Lung (tissue), 12 donors: ENCODE data around the gene TENM3. TPM values are rescaled to one million over a fixed set of nuclear protein-coding genes. Genes with fewer than 3 reads are reported as not detected.

ENCODE experiments used
- ATAC-seq: fragments of 200-7000 bp; cut with Tn5 transposase; one replicate; pipeline ENCODE4 v1.9.1; 2020; ENCODE audit warnings: moderate number of reproducible peaks; ENCODE audit not compliant: insufficient read depth, low FRiP score
- DNase-seq, 3 donors: peaks; one replicate each; pipeline ENCODE4 v3.0.0-alpha.2; 2013 to 2017
- H3K27ac ChIP-seq, 2 donors: one replicate each; pipeline ENCODE4 v1.5.1; 2013; ENCODE audit warnings: mild to moderate bottlenecking in 2 of 2, moderate library complexity in 2 of 2, control low read depth in 1 of 2, inconsistent platforms in 1 of 2, low read depth in 1 of 2, low read length in 1 of 2
- H3K27me3 ChIP-seq, 3 donors: one replicate each; pipeline ENCODE4 v1.5.1; 2013; ENCODE audit warnings: low read length in 2 of 3; ENCODE audit not compliant: control insufficient read depth in 3 of 3, insufficient read depth in 3 of 3
- H3K36me3 ChIP-seq, 4 donors: one replicate each; pipeline ENCODE4 v1.5.1; 2013; ENCODE audit warnings: low read length in 4 of 4, mild to moderate bottlenecking in 1 of 4, moderate library complexity in 1 of 4; ENCODE audit not compliant: control insufficient read depth in 4 of 4, insufficient read depth in 4 of 4
- H3K4me1 ChIP-seq, 5 donors: one replicate each; pipeline ENCODE4 v1.5.1; 2013; ENCODE audit warnings: low read length in 5 of 5, mild to moderate bottlenecking in 2 of 5, moderate library complexity in 1 of 5; ENCODE audit not compliant: control insufficient read depth in 5 of 5, insufficient read depth in 5 of 5
- H3K4me3 ChIP-seq: one replicate; pipeline ENCODE4 v1.5.1; 2013; ENCODE audit warnings: mild to moderate bottlenecking, control low read depth, moderate library complexity
- H3K9ac ChIP-seq, 2 donors: one replicate each; pipeline ENCODE4 v1.5.1; 2013; ENCODE audit warnings: low read length in 2 of 2, control low read depth in 1 of 2; ENCODE audit not compliant: insufficient read depth in 1 of 2
- H3K9me3 ChIP-seq, 4 donors: one replicate each; pipeline ENCODE4 v1.5.1; 2013; ENCODE audit warnings: low read length in 3 of 4, mild to moderate bottlenecking in 1 of 4, moderate library complexity in 1 of 4; ENCODE audit not compliant: control insufficient read depth in 4 of 4, insufficient read depth in 3 of 4
- WGBS, 2 donors: extraction: QIAGEN DNeasy Blood & Tissue Kit; methylation state at CpG; one replicate each; pipeline ENCODE4 v1.1.7; 2013; 5-methylcytosine and 5-hydroxymethylcytosine counted together
- polyA plus RNA-seq, 2 donors: library from polyadenylated mRNA; stranded (reverse); fragments of 200-250 nt; gene quantifications; one replicate each; pipeline ENCODE4 v1.2.1, GENCODE V29; 2013
- total RNA-seq, 2 donors: library from RNA; depleted of rRNA in 1 of 2; stranded (reverse); fragments of >200 nt in 1 of 2; gene quantifications; one replicate each; pipeline ENCODE4 v1.2.1, GENCODE V29; 2014 to 2021
- TF ChIP-seq, protein P1 (sequence below): IDR thresholded peaks from 2 replicates; pipeline ENCODE4 v1.5.1; 2012; ENCODE audit warnings: mild to moderate bottlenecking; ENCODE audit errors: control extremely low read depth, extremely low read depth
- donor health status: control.
- donor health status: control.
- donor health status: Bipolar disorder and iron deficiency.
- donor health status: healthy.
- donor health status: DM: yes; HTN: yes; CAD: no.

TENM3 gene
- total and polyA plus RNA-seq, 4 donors, result 0.14 to 5.3 (median 2.2) TPM

DNA sequence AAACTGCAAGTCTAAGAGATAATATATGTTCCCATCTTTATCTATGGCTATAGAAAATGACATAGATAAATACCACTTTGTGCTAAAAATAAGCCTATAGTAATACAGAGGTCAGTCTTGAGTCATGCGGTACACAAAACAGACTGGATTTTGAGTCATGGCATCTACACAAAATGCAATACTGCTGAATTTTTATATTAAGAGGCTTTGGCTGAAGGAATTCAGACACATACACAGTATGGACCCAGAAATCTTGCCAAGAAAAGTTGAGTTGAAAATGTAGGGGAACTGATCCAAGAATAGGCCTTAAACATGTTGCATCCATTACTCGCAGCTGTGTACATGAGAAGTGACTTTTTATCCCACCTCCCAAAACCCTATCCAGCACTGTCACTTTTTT lies 184.4 kb downstream of the TENM3 start:
- peak; percentile 41 to 98 (median 94) for DNase-seq
- Histone ChIP-seq H3K36me3 (no peaks in the 10 kb centered on the region), H3K9me3 (no peaks in the 10 kb centered on the region), H3K9ac (no peak overlapping the region), H3K4me1 (peaks cover 0 to 21% (median 4%) of the 10 kb centered on the region in 5 donors), H3K4me3 (no peak overlapping the region), H3K27ac (no peak overlapping the region), H3K27me3 (no peaks in the 10 kb centered on the region)
- ATAC-seq, result no peak
- WGBS, 2 donors, result 83 to 98% methylated on average over 2 of the region's 2 CpGs
- TF ChIP-seq, protein P1, sequence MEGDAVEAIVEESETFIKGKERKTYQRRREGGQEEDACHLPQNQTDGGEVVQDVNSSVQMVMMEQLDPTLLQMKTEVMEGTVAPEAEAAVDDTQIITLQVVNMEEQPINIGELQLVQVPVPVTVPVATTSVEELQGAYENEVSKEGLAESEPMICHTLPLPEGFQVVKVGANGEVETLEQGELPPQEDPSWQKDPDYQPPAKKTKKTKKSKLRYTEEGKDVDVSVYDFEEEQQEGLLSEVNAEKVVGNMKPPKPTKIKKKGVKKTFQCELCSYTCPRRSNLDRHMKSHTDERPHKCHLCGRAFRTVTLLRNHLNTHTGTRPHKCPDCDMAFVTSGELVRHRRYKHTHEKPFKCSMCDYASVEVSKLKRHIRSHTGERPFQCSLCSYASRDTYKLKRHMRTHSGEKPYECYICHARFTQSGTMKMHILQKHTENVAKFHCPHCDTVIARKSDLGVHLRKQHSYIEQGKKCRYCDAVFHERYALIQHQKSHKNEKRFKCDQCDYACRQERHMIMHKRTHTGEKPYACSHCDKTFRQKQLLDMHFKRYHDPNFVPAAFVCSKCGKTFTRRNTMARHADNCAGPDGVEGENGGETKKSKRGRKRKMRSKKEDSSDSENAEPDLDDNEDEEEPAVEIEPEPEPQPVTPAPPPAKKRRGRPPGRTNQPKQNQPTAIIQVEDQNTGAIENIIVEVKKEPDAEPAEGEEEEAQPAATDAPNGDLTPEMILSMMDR, result no peak

GRCh38 chr4:182429896-182430295 lies 186.7 kb downstream of the TENM3 start:
- 77 to 79% methylated on average over 8 of the region's 8 CpGs for WGBS, 2 donors
- no peaks in the 10 kb centered on the region for H3K27me3 ChIP-seq
- TF ChIP-seq, protein P1, result no peak

DNA sequence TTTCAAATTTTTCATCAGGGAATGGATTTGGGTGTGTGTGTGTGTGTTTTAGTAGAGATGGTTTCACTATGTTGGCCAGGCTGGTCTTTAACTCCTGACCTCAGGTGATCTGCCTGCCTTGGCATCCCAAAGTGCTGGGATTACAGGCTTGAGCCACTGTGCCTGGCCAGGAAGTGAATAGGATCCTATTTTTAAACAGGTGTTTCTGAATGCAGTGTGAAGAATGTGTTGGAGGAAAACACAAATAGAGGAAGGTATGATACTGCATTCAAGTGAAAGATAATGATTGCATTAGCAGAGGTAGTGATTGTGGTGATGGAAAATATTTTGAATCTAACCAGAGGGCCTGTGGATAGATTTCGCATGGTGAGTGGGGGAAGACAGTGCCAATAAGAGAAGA lies 189.6 kb downstream of the TENM3 start:
- TF ChIP-seq, protein P1, result no peak
- 84 to 89% methylated on average over 1 of the region's 1 CpG for WGBS, 2 donors
- Histone ChIP-seq H3K9ac (no peak overlapping the region), H3K27ac (no peak overlapping the region), H3K36me3 (no peaks in the 10 kb centered on the region), H3K4me3 (no peak overlapping the region), H3K27me3 (no peaks in the 10 kb centered on the region), H3K9me3 (no peaks in the 10 kb centered on the region), H3K4me1 (peaks cover 0 to 5% (median 0%) of the 10 kb centered on the region in 5 donors)
- ATAC-seq (no peak), DNase-seq (no peak)

More at GRCh38 chr4:182429896-182430295, 186.7 kb downstream of the TENM3 start:
- Histone ChIP-seq H3K27ac (no peak overlapping the region), H3K9ac (no peak overlapping the region), H3K36me3 (no peaks in the 10 kb centered on the region), H3K4me3 (no peak overlapping the region), H3K9me3 (no peaks in the 10 kb centered on the region), H3K4me1 (peaks cover 0 to 21% (median 4%) of the 10 kb centered on the region in 5 donors)
- DNase-seq, result no peak
- no peak for ATAC-seq

DNA sequence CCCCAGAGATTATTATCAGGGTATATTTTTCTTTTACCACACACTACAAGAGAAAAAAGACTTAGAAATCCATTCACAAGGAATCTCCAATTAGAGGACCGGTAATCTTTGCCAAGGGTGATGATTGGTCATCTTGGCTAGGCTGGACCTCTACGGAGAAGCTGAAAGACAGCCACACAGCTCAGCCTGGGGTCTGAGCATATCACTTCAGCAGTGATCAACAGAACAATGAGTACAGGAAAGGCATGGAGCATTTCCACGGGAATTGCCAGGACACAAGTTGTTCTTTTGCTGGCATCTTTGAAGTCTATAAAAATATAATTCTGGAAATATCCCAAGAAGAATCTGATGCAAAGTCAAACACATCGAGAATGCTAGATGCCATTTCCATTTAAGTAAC lies 191.5 kb downstream of the TENM3 start:
- ATAC-seq (no peak), DNase-seq (no peak)
- no peaks in the 10 kb centered on the region for H3K27me3 ChIP-seq
- H3K36me3 ChIP-seq, result no peaks in the 10 kb centered on the region
- no peaks in the 10 kb centered on the region for H3K4me1 ChIP-seq
- no peaks in the 10 kb centered on the region for H3K9me3 ChIP-seq
- WGBS, 2 donors, result 69 to 82% methylated on average over 4 of the region's 4 CpGs
- no peak overlapping the region for H3K4me3 ChIP-seq
- TF ChIP-seq, protein P1, result no peak
- H3K27ac ChIP-seq, result no peak overlapping the region
- H3K9ac ChIP-seq, result no peak overlapping the region
